Measurements from ENCODE around the gene LOXL3. TPM values are rescaled to one million over a fixed set of nuclear protein-coding genes. Genes with fewer than 3 reads are reported as not detected.

The LOXL3 gene
- total RNA-seq, 3 donors from 2014 or later (not counting 1 experiment from before 2014, with no cell fraction given), result 0.43 to 2.0 (median 0.93) TPM

GRCh38 chr2:74530239-74531187 is 23.2 kb downstream of the LOXL3 start:
- peak; percentile 53 to 71 (median 61) for ATAC-seq
- Histone ChIP-seq H3K4me1 (ENCODE audit: control insufficient read depth, insufficient read depth, low read length) (peaks cover 31% of the 10 kb centered on the region), H3K9me3 (ENCODE audit: control insufficient read depth, insufficient read depth, low read length) (no peaks in the 10 kb centered on the region), H3K27ac (ENCODE audit: low read length) (peak overlapping the region; percentile 95), H3K36me3 (ENCODE audit: control insufficient read depth, insufficient read depth, low read length) (peaks cover 40% of the 10 kb centered on the region), H3K4me3 (ENCODE audit: low read length) (peak overlapping the region; percentile 92), H3K27me3 (ENCODE audit: control insufficient read depth, insufficient read depth, low read length) (no peaks in the 10 kb centered on the region)
- H3K27ac Mint-ChIP-seq, result peak overlapping the region; percentile 94 to 95
- peaks cover 32 to 44% of the 10 kb centered on the region in 2 donors for H3K4me1 Mint-ChIP-seq
- WGBS (ENCODE audit: insufficient coverage), result 2% methylated on average over 54 of the region's 54 CpGs
- H3K9me3 Mint-ChIP-seq, result no peaks in the 10 kb centered on the region
- H3K4me3 Mint-ChIP-seq, result peak overlapping the region; percentile 96
- DNase-seq, result peak; percentile 76 to 81
- H3K27me3 Mint-ChIP-seq (ENCODE audit: low read depth in 2 of 2), result no peaks in the 10 kb centered on the region
- intact Hi-C loops (cut with micrococcal nuclease), result loop anchor here (1.0 kb wide), 1 partner anchor 72 kb away; the partner anchor contains the start of gene WBP1
- TF ChIP-seq, protein P1, sequence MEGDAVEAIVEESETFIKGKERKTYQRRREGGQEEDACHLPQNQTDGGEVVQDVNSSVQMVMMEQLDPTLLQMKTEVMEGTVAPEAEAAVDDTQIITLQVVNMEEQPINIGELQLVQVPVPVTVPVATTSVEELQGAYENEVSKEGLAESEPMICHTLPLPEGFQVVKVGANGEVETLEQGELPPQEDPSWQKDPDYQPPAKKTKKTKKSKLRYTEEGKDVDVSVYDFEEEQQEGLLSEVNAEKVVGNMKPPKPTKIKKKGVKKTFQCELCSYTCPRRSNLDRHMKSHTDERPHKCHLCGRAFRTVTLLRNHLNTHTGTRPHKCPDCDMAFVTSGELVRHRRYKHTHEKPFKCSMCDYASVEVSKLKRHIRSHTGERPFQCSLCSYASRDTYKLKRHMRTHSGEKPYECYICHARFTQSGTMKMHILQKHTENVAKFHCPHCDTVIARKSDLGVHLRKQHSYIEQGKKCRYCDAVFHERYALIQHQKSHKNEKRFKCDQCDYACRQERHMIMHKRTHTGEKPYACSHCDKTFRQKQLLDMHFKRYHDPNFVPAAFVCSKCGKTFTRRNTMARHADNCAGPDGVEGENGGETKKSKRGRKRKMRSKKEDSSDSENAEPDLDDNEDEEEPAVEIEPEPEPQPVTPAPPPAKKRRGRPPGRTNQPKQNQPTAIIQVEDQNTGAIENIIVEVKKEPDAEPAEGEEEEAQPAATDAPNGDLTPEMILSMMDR (IDR thresholded peaks at IDR 0.05), result no peak
- peaks cover 10% of the 10 kb centered on the region for H3K36me3 Mint-ChIP-seq

DNA sequence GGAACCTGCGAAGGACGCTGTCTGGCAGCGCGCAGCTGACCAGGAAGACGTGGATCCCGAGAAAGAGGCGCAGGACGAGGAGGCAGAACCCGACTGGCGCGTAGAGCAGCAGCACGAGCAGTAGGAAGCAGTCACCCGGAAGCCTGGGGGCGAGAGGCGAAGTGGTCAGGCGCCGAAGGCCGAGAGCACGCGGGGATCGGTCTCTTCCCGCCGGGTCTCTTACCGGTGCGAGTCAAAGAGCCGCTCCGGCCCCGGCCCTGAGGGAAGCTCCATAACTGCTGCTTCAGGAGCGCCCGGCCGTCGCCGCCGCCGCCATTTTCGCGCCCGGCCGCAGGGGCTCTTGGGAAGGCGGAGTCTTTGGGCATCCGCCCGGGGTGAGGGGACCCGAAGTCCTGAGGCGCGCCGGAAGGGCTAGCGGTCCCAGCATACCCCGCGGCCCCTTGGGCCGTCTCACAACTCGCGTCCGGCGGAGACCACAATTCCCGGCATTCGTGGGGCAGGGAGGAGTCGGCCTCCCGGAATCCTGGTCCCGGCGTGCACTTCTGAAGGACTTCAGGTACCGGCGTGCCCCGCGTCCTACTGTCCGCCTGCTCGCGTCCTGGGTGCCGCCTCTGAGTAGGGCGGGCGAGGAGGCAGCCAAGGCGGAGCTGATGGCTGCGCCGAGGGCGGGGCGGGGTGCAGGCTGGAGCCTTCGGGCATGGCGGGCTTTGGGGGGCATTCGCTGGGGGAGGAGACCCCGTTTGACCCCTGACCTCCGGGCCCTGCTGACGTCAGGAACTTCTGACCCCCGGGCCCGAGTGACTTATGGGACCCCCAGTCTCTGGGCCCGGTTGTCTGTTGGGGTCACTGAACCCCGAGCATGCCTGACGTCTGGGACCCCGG is 24.1 kb downstream of the LOXL3 start, which contains the start of the genes AUP1 and HTRA2:
AUP1 (minus strand) TSS at position 350 of the 882 bp plus-strand sequence; CDS start at position 273, 77 bp downstream.
HTRA2 (plus strand) TSS at position 577 of the 882 bp plus-strand sequence; CDS start at position 651, 74 bp downstream.
- Histone ChIP-seq H3K9me3 (ENCODE audit: control insufficient read depth, insufficient read depth, low read length) (no peaks in the 10 kb centered on the region), H3K27ac (ENCODE audit: low read length) (peak within 1 kb of the TSS; percentile 95), H3K27me3 (ENCODE audit: control insufficient read depth, insufficient read depth, low read length) (no peaks in the 10 kb centered on the region), H3K4me1 (ENCODE audit: control insufficient read depth, insufficient read depth, low read length) (peaks cover 31% of the 10 kb centered on the region), H3K36me3 (ENCODE audit: control insufficient read depth, insufficient read depth, low read length) (peaks cover 40% of the 10 kb centered on the region), H3K4me3 (ENCODE audit: low read length) (peak within 1 kb of the TSS; percentile 92)
- Mint-ChIP-seq H3K27me3 (ENCODE audit: low read depth in 2 of 2) (no peaks in the 10 kb centered on the region), H3K27ac (peak within 1 kb of the TSS; percentile 94 to 95), H3K4me1 (peaks cover 32 to 44% of the 10 kb centered on the region in 2 donors), H3K4me3 (peak within 1 kb of the TSS; percentile 96), H3K36me3 (peaks cover 10% of the 10 kb centered on the region), H3K9me3 (no peaks in the 10 kb centered on the region)
- ATAC-seq, result peak; percentile 75 to 90 (median 77)
- WGBS (ENCODE audit: insufficient coverage), result under 1% methylated on average over 87 of the region's 87 CpGs
- peak; percentile 83 to 91 for DNase-seq
- TF ChIP-seq, protein P1 (IDR thresholded peaks at IDR 0.05), result no peak
- intact Hi-C loops (cut with micrococcal nuclease), result loop anchor here (1.0 to 2.0 kb wide), 4 partner anchors 13 to 75 kb away; partner anchors contain the start of genes INO80B, PCGF1 and WBP1

DNA sequence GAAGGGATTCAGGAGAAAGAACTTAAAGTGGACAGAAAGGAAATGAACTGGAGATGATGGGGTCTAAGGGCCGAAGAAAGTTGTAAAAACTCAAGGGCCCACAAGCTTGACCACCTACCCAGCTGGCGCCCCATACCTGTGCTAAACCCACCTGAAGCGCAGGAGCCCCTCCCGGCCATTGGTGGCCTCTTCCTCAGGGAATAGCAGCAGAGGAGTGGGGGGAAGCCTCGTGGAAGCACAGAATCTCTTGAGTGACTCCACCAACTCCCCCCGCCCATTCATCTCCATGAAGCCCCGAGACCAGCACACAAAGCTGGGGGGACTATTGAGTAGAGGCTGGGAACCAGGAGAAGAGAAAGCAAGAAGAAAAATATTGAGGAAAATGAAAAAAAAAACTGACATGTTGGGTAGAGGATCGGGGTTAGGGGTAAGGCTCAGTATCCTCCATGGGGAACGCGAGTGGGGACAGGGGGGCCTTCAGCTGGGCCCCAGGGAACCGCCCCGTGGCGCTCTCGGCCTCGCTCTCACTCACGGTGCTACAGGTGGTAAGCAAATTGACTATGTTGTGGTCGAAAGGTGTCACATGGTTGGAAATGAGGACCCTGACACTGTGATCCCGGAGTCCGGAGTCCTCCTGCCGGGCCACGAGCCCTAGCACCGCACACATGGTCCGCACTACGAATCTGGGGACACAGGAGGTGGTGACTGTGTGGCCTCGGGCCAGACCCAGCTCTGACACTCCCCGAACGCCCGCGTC is 25.0 kb downstream of the LOXL3 start:
- Histone ChIP-seq H3K27ac (ENCODE audit: low read length) (peak overlapping the region; percentile 95), H3K4me1 (ENCODE audit: control insufficient read depth, insufficient read depth, low read length) (peaks cover 31% of the 10 kb centered on the region), H3K36me3 (ENCODE audit: control insufficient read depth, insufficient read depth, low read length) (peaks cover 40% of the 10 kb centered on the region), H3K4me3 (ENCODE audit: low read length) (peak overlapping the region; percentile 92), H3K9me3 (ENCODE audit: control insufficient read depth, insufficient read depth, low read length) (no peaks in the 10 kb centered on the region), H3K27me3 (ENCODE audit: control insufficient read depth, insufficient read depth, low read length) (no peaks in the 10 kb centered on the region)
- Mint-ChIP-seq H3K4me1 (peaks cover 32 to 44% of the 10 kb centered on the region in 2 donors), H3K27ac (peak overlapping the region; percentile 94 to 95), H3K4me3 (peak overlapping the region; percentile 96), H3K9me3 (no peaks in the 10 kb centered on the region), H3K36me3 (peaks cover 10% of the 10 kb centered on the region), H3K27me3 (ENCODE audit: low read depth in 2 of 2) (no peaks in the 10 kb centered on the region)
- DNase-seq (no peak), ATAC-seq (peak in 2 of 3 donors; percentile 0 to 1)
- 13% methylated on average over 26 of the region's 29 CpGs for WGBS (ENCODE audit: insufficient coverage)
- intact Hi-C loops (cut with micrococcal nuclease), result loop anchor here (1.0 to 2.0 kb wide), 3 partner anchors 12 to 74 kb away; partner anchors contain the start of genes INO80B and PCGF1
- TF ChIP-seq, protein P1 (IDR thresholded peaks at IDR 0.05), result no peak

Measured in natural killer cell (primary cell).